NK-92 treated with Interleukin-12 subunit alpha and Interleukin-12 subunit beta, amount 100 ng/mL, for 24 hours (cell line): ENCODE measurements around the gene HMCN1.

Experiments
- DNase-seq: peaks from one replicate; lab custom pipeline; 2025; lab: John Stamatoyannopoulos, UW

Gene HMCN1

DNA sequence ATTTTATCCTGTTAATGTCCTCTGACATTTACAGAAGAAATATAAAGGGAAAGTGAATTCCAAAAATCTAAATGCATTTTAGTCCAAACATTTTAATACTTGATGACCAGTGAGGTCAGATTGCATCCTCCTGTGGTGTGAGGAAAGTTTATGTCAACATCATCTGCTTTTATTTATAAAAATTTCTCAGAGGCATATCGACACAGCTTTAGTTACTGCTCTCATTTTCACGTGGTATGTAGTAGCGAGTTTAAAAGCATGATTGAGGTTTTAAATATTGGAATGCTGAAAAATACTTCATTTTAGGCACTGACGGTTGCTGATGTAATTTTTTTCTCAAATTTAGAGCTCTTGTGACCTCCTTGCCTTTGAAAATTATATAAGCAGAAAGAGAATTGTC lies 234.8 kb downstream of the HMCN1 start:
- no peak for DNase-seq

DNA sequence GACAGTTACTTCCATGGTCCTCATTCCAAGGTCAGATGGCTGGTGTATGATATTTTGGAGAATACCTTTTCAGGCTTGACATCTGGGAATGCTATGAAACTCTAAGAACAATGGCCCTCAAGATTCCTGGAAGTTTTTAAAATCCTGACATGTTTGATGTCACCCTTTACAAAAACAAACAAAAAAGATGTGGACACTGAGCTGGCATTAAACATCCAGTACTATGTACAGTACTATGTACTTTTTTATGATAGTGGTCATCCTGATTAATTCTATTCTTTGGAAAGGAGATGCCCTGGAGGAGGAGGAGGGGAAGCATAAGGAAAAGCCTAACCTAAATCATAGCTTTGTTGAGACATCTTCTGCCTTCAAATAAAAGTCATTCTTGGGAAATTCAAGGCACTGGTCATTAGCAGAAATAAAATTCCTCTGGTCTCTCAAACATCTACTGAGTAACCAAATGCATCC lies 235.4 kb downstream of the HMCN1 start:
- DNase-seq, result no peak

DNA sequence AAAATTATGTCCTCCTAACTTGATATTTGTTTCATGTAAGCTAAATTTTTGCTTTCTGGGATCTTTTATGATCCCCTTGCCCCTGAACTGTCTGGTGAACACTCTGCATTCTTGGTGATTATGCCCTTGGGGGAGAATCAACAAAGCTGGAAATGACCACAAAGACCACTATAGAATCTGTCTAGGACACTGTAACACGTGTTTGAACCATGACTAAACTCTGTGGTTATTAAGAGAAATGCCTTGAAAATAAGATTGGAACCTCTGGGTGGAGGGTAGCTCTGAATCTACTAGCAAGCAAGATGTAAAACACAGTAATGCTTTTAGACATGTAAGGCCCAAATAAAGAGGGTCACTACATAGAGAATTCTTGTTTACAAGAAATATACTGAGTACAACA lies 237.5 kb downstream of the HMCN1 start:
- DNase-seq, result no peak

DNA sequence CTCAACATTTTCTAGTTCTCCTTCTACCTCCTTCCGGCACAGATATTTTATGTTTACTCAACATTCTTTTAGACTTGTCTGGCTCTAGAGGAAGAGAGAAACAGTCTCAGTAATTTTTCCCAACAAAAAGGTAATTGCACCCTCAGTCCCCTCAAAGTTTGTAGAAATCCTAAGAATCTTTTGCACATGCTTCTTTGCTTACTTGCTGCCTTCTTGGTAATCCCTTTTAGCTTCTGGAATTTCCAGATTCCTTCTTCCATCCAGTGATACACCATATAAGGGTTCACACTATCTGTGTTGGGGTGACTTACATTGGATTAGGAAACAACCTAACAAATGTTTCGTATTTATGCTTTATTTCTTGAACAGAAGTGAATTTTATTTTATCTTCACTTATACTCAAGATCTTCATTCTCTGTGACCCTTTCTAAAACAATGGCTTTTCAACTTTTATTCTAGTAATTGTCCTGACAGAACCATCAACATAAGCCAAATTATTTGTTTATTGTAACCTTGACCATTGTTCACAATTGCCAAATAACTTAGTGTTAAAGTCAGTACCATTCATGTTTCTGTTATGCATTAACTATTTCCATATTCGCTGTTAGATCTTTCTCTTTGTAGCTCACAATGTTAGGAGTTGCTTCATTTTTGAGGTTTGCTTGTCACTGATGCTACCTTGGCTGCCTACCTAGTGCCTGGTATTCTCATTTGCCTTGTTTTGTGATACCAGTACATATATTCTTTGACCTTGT lies 238.1 kb downstream of the HMCN1 start:
- no peak for DNase-seq

DNA sequence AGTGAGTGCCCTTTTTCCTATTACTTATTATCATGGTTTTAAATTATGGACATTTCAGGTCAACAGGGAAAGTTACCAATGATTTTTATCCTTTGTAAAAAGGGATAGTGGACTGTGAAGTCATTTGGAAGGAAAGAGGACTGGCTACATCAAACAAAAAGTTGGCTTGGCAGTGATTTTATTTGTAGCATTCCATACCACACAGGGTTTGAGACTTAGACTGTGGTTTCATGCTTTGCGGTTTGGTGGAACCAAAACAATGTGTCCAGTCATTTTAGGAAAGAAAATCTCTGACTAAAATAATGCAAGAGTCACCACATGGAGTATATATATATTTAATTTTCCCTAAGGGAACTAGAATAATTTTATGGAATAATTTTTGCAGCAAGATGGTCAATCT lies 239.5 kb downstream of the HMCN1 start:
- DNase-seq, result no peak

DNA sequence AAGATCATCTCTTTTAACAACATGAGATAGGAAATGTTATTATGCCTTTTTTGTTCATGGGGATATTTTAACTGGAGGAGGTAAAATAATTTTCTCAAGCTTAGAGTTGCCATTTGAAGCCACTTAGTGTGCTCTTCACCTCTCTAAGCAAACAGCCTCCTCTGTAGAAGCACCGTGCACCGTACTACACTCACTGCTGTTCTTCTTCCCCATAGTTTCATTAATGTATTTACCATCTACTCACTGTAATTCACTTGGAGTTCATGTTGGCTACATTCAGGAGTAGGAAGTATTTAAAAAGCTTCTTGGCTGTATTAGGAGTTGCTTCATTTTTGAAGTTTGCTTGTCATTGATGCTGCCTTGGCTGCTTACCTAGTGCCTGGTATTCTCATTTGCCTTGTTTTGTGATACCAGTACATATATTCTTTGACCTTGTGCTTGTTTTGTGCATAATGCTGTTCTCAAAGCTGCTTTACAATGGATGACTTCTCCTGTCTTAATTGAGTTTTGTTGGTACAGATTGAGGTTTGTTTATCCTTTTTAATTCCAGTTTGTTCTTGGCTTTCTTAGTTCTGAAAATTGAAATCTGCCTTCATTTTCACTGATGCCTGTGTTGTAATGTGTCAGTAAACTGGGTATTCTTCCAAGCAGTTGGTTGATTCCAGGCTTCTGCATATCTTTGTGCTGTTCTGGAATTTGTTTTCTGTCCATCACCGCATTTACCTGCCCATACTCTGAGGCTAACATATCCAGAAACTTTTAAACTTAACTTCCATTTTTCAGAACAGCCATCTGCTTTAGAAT lies 240.4 kb downstream of the HMCN1 start:
- DNase-seq, result no peak

DNA sequence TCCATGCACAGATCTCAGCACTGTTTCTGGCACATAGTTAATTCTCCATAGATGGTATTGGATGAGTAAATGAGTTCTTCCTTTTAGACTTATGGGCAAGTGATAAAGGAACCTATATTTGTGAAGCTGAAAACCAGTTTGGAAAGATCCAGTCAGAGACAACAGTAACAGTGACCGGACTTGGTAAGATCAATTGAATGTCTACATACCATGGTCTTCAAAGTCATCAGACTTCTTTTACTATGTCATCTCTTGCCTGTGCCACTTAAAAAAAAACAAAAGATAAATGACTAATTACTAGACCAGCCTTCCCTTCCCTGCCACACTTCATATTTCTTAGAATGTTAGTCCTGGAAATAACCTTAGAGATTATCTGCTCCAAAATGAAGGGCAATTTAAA lies 246.7 kb downstream of the HMCN1 start:
- DNase-seq, result no peak

DNA sequence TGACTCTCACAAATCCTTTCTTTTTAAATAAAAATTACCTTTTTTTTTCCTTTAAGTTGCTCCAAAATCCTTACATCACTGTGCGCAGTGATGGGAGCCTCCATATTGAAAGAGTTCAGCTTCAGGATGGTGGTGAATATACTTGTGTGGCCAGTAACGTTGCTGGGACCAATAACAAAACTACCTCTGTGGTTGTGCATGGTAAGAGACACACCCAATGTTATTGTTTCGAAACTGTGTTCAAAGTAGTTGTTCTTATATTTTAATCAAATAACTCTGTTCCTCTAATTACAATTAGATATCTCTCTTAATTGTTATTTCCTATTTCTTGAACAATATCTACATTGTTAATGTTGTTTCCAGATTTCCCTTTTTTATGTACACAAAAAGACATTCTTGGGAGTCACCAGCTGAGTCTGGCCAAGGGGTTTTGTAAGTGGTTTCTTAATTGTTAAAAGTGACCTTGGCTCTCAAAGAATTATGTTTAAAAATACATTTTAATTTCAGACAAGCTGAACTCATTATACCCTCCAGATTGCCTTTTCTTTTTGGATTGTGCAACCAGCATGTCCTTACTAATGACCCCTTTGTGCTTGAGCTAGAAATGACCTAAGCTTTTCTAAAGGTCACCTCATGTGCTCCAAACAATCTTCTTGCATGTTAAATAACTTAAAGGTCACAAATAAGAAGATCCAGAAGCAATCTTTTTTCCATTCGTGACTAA lies 250.1 kb downstream of the HMCN1 start:
- DNase-seq, result no peak

DNA sequence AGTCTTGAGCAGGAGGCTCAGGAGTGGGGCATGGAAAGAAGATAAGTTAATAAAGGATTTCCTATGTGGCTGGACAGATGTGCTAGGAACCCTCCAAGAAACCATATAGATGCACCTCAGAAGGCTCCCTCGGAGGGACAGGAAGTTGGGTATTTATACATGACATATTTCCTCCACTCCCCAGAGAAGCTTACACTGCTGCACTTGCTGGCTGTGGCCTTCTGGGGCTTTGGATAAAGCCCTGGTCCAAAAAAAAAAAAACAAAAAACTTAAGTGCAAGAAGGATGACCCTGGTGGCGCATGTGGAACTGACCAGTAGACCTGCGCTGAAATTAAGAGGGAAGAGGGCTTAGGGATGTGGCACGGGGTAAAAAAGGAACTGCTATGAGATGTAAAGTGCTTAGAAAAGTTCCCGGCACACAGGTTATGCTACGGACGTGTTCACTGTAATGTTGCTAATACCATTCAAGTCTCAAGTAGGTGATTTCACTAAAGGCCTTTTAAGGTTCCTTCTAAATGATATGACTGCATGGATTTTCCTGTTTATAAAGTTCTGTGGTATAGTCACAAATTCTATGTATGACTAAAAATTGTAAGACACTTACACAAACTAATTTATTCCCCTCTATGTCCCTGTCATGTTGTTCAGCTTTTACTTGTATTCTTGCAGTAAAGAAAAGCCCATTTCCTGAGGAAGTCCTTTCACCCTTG lies 253.6 kb downstream of the HMCN1 start:
- no peak for DNase-seq

DNA sequence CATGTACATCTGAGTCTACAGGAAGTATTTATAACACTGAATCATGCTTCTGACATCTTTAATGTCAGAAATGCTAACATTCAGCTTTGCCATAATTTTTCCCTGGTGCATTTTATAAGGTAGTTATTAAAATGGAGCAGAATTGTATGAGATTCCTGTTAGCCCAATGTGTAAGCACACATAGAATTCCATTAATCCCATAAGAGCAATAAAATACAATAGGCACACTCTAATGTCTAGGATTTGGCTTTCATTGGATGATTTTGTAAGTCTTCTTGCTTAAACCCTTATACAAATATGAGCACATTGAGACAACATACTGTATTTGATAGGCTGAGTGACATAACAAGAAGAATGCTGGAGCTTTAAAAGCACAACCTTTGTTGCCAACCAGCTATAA lies 256.4 kb downstream of the HMCN1 start:
- no peak for DNase-seq

DNA sequence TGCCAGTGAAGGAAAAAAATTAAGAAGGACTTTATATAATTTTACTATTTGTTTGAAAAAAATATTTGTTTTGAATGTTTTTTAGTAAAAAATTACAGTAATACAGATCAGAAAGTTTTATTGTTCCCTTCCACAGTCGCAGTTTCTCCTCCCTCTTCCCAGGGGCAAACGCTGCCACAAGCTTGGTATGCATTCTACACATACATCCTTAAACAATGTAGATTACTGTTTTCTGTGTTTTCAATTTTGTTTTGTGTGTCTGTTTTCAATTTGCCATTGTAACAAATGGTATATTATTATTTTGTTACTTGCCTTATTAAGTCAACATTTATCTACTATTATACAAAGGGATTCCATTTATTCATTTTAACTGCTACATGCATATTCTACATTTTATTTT lies 257.1 kb downstream of the HMCN1 start:
- DNase-seq, result no peak

DNA sequence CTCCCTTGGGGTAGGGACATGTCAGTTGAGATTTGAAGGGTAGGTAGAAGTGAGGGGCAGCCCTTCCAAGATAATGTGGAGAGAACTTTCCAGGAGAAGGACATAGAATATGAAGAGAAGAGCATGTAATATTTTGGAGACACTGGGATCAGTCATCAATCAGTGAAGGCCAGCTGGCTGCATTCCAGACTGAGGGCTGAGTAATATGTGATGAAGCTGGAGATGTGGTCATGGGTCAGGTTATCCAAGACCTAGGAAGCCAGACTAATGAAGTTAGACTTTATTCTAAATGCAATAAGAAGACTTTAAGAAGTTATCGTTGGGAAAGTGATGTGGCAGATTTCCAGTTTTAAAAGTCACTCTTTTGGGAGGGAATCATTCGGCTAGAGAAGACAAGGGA lies 262.0 kb downstream of the HMCN1 start:
- DNase-seq, result no peak

DNA sequence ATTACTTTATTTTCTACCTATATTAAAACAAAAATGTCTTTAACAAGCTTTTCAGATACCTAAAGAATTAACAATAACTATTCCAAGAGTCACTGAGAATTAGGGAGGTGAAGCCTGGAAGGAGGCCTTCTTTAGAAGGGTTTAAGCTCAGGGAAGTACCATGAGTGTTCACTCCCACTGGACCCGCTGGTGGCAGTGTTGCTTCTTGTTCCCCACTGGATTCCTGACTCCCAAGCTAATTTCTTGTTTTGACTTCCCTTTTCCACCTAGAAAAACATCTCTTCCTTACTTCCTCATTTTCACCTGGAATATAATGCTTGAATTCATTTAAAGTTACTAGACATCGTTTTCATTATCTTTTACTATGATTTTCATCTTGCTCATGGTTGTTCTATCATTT lies 264.2 kb downstream of the HMCN1 start:
- DNase-seq, result no peak

DNA sequence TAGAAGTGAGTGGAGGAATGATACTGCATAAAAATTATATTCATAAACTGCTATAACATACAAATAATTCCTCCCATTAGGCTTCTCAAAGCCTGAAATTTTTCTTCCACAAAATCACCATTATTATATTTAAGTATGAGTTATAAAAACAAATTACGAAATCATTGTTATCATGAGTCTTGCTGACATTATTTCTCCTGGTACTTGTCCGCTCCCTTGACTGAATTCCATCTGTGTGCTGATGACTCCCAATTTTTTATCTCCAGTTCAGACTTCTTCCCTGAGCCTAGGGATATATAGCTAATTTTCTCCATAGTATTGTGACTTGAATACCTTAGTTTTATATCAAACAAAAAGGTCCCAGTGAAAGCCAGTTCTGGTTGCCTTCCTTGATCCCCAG lies 268.2 kb downstream of the HMCN1 start:
- DNase-seq, result no peak

DNA sequence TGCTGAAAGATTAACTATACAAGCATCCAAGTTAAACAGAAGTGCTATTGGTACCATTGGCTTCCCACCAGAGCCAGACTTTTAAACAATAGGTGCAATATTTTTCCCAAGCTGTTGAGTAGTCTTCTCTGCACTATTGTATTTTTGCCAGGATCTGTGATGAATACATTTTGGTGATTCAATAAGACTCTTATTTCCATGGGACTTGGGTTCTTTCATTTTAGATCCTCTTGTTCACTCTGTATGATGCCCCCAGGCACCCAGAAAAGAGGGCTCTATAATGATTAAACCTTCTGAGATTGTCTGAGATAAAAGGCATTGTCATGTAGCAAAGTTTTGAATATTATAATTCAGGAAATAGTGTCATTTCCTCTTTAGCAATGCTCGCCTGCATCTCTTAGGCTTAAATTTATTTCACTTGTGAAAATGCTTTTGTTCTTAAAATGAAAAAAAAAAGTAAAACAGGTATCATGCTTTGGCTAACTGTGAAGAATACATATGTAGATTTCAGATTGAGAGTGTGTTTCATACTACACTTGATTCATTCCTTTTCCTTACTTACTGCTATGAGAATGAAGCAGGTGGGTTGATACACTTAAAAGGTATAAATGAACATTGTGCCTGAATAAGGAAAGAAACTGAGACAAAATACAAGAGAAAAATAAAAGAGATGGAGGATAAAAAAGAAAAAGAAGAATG lies 275.0 kb downstream of the HMCN1 start:
- no peak for DNase-seq

DNA sequence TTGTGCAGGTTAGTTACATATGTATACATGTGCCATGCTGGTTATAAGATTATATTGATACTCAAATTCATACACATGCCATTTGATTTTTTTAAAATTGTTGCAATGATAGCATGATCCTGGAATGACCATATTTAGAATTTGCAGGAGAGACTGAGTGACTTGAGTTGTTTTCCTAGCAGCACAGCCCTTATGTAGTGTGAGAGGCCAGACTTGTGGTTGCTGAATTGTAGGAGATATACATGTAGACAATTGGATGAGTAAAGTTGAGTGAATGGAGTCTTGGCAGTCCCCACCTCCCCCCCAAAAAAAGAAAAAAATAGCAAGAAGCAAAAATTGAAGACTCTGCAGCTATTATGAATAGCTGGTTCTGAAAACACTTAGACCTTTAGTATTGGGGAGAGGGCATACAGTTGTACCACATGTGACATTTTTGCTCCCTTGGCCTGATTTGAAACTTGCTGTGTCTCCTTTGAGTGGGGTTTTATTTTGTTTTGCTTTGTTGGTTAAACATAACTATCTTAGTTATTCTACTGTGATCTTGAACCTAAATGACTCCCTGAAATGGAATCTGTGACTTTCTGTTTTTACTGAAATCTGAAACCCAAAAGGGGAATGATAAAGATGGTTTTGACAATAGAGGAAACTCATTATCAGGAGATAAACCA lies 280.3 kb downstream of the HMCN1 start:
- DNase-seq, result no peak

DNA sequence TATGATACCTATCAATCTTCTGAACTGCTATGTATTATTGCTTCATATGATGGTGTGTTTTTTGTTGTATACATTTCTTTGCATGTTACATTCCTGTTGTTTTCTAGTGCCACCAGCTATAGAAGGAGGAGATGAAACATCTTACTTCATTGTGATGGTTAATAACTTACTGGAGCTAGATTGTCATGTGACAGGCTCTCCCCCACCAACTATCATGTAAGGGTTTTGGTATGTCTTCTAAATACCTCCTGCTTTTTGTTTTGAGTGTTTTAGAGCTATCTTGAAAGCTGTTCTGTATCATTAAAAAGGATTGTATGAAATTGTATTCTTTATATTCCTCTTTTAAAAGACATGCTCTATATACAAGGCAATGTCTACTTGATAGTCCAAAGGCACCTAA lies 282.7 kb downstream of the HMCN1 start:
- no peak for DNase-seq

DNA sequence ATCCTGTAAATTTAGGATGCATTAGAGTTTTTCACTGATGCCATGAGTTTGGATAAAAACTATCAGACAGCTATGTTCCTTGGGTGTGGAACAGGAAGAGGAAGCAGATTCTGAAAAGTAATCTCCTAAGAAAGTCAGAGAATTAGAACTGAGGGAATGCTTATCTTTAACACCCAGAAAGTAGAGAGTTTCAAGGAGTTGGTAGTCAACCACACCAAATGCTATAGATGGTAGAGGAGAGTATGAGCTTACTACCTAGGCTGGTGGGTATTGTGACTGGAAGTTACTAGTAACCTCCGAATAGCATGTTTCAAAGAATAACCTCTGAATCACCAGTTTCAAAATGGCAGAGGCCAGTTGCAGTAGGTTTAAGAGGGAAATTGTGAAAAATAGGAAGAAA lies 288.0 kb downstream of the HMCN1 start:
- DNase-seq, result no peak

DNA sequence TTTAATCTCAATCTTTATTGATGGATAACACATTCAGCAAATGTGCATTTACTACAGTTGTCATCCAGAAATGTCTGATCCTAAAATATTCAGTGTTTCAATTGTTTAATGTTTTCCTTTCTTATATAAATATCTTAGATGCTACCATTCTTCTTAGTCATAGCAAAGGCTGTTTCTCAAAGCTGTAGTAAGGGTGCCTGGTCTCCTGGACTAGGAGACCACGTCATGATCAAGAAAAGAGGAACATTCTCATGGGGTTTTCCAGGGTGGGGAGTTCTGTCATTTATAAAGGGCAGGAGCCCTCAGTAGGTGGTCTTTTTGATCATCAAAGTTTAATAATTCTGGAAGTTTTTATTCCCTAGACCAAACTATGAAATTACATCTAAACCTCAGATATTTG lies 292.8 kb downstream of the HMCN1 start:
- DNase-seq, result no peak

DNA sequence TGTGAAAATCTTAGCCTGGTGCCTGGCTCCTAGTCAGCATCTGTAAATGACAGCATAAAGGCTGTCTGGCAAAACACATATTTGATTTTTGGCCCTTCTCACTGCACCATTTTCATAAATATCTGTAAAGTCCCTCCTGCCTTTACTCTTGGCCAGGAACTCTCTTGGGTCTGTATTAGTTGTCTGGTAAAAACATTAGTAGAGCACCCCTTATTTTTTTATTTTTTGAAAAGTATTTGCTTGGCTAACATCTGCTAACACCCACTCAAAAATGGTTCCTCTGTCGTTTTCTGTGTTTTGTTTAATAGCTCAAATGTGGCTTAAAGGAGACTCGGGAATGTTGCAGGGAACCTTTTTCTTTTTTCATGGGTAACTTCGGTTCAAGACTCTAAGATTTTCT lies 293.4 kb downstream of the HMCN1 start:
- no peak for DNase-seq

DNA sequence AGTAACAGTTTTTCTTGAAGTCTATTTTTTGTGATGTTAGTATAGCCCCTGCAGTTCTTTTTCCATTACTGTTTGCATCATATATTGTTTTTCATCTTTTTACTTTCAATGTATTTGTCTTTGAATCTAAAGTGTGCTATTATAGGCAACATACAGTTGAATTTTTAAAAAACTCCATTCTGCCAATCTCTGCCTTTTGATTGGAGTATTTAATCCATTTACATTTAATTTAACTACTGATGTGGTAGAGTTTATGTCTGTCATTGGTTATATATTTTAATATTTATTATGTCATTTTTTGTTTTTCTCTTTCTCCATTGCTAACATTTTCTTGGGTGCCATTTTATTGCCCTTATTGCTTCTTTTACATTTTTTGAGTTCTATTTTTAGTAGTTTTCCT lies 296.3 kb downstream of the HMCN1 start:
- DNase-seq, result no peak
